ENCODE results near the gene NUFIP2.
"Not testable (repeated sequence)": the region's sequence is repeated elsewhere in the genome, so short reads cannot be mapped to it uniquely, and the experiment has no call there.

Gene NUFIP2

DNA sequence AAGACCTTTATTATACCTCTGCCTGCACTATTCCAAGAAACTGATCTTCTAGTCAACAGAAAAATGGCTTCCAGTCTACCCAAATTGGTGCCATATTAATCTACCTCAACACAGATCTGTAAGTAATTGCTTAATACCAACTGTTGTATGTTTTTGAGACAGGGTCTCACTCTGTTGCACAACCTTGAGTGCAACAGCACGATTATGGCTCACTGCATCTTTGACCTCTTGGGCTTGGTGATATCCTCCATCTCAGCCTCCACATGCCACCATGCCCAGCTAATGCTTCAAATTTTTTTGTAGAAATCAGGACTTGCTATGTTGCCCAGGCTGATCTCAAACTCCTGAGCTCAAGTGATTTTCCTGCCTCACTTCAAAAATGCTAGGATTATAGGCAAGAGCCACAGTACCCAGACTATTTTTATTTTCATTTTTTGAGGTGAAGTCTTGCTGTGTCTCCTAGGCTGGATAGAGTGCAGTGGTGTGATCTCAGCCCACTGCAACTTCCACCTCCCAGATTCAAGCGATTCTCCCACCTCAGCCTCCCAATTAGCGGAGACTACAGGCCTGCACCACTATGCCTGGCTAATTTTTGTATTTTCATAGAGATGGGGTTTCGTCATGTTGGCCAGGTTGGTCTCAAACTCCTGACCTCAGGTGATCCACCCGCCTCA is 14.4 kb downstream of the NUFIP2 start:
- no peak for DNase-seq (ENCODE audit: low read depth in 2 of 2)

DNA sequence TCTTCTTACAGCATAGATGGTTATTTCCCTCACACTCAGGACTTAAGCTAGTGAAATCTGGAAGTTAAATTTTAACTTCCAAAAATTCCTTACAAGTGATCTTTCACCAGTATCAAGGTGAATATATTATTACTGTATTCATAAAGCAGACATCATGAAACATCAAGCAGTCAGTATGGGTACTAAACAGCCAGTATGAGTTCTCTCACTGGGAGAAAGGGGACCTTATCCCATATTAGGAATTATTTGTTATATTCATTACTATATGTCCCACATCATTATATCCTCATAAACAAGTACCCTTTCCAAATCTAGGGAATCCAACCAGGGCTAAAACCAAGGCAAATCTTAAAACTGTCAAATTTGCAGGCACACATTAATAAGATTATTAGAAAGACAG is 15.3 kb downstream of the NUFIP2 start:
- no peak for DNase-seq (ENCODE audit: low read depth in 2 of 2)

DNA sequence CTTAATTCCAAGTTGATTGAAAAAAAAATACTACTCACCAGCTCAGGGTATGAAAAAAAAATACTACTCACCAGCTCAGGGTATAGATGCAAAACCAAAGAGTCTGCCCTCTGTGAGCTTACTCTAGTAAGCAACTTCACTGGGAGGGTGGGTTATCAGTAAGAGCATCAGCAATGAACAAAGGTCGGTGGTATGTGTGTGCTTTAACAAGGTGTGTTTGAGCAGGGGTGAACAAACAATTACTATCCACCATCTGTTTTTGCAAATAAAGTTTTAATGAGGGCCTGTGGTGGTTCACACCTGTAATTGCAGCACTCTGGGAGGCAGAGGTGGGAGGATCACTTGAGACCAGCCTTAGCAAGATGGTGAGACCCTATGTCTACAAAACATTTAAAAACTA is 20.0 kb downstream of the NUFIP2 start:
- no peak for DNase-seq (ENCODE audit: low read depth in 2 of 2)

DNA sequence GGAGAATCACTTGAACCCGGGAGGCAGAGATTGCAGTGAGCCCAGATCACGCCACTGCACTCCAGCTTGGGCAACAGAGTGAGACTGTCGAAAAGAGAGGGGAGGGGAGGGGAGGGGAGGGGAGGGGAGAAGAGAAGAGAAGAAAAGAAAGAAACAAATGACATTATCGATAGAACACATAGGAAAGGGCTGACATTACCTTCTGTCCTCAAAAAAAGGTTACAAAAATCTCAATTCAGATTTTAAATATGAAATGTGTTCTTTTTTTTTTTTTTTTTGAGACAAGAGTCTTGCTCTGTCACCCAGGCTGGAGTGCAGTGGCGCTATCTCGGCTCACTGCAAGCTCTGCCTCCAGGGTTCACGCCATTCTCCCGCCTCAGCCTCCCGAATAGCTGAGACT is 22.0 kb downstream of the NUFIP2 start:
- not testable (repeated sequence) for DNase-seq (ENCODE audit: low read depth in 2 of 2)

DNA sequence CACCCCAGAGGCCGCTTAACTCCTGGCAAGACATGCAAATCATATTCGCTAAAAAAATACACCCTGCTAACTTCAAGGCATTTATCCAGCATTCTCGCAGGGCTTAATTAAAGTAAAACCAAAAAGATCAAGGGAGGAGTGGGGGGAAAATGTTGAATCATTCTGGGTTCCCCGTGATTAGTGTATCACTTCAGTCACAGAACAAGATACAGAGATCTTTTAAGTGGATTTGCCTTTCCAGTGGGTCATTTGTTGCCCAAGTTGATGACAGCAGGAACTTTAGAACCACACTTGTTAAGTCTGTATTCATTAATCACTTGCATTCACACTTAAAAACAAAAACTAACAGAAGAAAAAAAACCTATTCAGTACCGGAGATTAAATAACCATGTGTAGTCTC is 30.0 kb downstream of the NUFIP2 start:
- no peak for DNase-seq (ENCODE audit: low read depth in 2 of 2)

DNA sequence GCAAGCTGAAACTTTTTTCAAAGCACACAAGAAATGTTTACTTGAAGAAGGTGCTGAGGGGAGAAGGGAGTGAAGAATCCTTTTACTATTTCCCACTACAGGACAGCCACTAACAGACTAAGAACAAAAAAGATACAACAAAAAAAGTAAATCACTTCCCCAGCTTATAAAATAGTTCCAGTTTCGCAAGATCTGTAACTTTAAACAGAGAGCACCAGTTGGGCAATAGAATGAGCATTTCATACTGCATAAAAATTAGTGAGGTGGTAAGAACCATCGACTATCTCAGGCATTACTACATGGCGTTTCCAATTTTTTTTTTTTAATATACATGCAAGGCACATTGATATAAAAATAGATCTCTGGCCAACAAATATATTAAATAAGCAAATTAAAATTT is 36.2 kb downstream of the NUFIP2 start:
- DNase-seq (ENCODE audit: low read depth in 2 of 2): no peak

DNA sequence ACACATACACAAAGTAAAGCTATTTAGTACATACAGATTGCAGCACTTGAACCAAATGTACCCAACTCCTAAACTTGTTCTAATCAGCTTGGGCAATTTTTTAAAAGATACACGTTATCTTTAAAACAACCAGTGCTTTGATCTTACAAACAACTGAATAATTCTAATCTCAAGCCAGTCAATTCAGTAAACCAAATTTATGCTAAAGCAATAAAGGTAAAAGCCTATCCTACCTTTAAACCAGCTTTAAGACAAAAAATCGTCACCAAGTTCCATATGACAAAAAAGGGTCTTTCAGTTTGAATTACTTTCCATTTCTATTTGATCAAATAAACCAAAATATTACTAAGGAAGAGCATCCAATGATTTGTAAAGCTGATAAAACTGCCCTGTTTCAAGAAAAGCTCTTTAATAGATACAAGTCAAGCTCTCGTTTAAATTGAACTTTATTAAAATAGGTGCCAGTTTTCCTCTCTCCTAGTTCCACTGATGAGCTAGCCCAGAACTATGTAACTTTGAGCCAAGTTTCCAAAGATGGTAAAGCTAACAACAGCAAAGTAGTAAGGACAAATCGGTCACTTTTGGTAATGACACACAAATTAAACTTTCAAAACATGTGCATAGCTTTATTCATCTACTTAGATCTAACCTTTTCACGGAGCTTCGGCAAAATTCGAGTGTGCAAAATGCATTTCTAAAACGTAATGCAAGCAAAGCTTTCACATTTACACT is 37.0 kb downstream of the NUFIP2 start:
- no peak for DNase-seq (ENCODE audit: low read depth in 2 of 2)

DNA sequence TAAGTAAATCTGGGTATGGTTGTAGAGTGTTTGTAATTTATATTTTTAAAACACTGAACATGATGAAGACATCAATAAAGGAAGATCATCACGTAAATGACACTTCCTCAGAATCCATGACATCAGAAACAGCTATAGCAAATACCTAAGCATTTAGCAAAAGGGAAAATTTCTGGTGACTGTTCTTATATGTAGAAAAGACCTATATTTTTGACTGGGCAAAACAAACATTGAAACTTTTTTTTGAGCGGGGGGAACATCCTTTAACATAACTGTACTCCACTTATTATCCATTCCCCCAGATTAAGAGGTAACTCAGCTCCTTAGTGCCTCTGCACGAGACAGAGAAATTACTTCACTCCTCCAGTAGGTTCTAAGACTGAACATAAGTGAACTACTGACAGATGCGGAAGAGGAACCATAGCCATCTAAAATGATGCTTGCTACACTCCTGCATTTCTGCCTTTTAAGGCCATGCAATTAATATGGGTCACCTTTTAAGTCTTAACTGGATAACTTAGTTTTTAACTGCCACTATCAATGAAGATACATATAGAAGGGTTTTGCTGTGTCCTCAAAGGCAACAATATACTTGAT is 37.9 kb downstream of the NUFIP2 start:
- DNase-seq (ENCODE audit: low read depth in 2 of 2): no peak

DNA sequence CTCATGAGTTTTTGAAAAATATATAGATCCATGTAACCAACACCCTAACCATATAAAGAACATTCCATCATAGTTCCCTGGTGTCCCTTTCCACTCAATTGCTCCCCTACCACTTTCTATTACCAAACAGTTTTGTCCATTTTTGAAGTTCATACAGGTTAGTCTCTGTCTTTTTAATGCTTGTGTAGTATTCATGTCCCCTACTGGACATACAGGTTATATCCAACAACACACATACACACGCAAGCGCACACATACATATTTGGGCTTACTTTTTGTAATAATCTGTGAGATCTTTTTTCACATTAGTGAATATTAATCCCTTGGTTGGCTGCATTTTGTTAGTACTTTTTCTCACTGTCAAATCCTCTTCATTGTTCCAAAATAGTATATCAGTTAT is 40.9 kb downstream of the NUFIP2 start:
- DNase-seq (ENCODE audit: low read depth in 2 of 2): no peak

DNA sequence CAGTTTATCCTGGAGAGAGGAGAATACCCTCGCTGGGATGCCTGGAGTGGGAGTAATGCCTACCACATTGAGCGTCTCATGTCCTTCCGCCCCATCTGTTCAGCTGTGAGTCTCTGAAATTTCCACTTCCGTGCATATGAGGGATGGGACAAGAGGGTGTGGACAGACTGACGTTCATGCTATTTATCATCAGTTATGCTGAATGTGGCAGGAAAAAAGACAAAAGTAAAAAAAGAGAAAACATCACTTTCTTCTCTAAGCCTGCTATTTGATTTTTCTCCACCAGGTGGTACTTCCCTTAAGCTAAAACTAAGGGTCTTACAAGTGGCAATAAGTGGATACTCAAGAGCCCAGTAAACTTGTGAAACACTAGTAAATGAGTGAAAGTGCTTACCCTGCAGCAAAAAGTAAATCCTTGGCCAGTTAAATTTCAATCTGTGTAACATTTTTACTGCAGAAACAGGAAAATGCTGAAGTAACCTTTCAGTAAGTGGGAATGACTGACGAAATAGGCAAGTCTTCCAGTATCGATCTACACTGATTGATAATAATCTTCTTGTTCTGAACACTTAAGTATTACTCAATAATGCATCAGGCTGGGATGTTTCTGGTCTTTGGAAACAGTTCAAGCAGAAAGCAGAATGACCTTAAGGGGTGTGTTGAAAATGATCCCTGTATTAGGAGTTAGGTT is 41.7 kb downstream of the NUFIP2 start:
- no peak for DNase-seq (ENCODE audit: low read depth in 2 of 2)

DNA sequence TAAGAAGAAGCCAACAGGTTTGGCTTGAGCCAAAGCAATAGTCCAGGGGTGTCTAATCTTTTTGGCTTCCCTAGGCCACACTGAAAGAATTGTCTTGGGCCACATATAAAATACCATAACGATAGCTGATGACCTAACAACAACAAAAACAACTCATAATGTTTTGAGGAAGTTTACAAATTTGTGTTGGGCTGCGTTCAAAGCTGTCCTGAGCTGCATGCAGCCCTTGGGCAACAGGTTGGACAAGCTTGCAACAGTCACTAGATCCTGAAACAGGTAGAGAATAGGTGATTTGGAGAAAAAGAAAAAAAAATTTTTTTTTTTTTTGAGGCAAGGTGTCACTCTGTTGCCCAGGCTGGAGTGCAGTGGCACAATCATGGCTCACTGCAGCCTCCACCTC is 42.8 kb downstream of the NUFIP2 start:
- no peak for DNase-seq (ENCODE audit: low read depth in 2 of 2)

DNA sequence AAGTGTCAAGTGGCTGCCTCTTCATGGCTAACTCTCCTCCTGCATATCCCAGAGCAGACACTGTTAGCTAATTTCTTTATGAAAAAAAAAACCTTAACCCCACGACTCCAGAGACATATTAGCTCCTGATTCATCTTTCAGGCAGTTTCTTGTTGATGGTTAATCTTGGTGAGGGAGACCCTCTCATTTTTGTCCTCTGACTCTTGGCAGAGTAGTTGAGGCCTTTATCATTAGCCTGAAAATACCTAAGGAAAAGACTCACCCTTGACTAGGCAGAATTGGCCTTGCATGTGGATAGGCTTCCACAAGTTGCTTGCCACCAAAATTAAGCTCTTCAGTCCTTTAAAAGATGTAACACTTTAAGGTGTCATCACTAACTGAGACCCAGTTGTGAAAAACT is 43.3 kb downstream of the NUFIP2 start:
- no peak for DNase-seq (ENCODE audit: low read depth in 2 of 2)

DNA sequence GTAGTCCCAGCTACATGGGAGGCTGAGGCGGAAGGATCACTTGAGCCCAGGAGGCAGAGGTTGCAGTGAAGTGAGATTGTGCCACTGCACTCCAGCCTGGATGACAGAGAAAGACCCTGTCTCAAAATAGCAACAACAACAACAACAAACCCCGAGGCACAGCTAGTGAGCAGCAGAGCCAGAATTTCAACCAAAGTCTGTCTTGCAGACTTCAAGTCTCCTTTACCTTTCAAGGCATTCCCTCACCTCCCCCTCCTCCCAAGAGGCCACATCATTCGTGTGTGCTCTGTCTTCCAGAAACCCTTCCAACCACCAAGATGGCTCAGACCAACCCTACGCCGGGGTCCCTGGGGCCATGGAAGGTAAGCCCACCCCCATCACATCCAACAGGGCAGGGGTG is 45.1 kb downstream of the NUFIP2 start:
- no peak for DNase-seq (ENCODE audit: low read depth in 2 of 2)

DNA sequence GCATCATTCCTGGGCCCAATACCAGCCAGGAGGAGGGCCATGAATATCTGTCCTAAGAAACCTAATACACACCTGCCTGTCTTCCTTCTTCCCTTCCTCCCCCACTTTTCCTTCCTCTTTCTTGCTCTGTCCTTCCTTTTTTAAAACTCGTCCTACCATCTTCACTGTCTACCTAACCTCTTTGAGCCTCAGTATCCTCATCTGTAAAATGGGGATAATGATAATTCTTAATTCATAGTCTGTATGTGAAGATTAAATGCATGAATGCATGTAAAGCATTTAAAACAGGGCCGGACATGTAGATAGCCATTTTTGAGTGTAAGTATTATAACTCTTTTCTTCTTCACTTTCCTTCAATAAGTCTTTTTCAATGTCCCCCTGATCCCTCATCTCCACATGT is 46.7 kb downstream of the NUFIP2 start:
- no peak for DNase-seq (ENCODE audit: low read depth in 2 of 2)

DNA sequence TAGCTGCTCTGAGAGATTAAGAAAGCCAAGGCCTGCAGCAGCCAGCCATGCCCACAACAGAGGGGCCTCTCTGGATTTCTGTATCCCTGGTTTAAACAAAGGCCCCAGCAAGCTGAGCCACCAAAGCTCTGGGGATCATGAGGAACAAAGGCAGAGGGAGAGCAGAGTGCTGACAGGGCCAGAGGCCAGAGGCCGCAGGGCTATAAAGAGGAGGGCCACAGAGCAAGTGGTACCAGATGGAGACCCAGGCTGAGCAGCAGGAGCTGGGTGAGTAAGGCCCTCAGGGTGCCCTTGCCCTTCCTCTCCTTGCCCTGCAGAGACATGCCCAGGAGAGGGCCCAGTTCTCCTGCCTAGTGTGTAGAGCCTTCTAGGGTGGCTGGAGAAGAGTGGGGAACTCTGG is 47.3 kb downstream of the NUFIP2 start, which contains the start of gene CRYBA1:
Gene CRYBA1, plus strand, starts transcription at position 232 of the 400 bp plus-strand sequence. Its CDS starts 5 bp downstream, at position 237.
- no peak for DNase-seq (ENCODE audit: low read depth in 2 of 2)

DNA sequence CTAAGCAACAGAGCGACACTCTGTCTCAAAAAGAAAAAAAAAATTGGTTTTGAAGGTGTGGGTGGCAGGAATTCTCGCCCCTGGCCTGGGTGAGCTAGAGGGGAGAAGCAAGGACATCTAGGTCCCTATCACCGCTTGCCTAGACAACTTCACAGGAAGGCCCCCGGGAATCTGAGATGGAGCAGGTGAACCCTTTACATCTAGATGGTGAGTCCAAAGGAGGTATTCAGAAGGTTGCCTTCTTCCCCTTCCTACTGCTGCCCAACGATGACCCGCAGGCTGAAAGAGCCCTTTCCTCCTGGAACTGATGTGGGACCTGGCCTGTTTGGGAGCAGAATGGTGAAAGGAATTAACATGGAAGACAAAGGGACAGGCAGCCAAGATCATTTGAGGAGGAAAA is 48.5 kb downstream of the NUFIP2 start:
- DNase-seq (ENCODE audit: low read depth in 2 of 2): no peak

DNA sequence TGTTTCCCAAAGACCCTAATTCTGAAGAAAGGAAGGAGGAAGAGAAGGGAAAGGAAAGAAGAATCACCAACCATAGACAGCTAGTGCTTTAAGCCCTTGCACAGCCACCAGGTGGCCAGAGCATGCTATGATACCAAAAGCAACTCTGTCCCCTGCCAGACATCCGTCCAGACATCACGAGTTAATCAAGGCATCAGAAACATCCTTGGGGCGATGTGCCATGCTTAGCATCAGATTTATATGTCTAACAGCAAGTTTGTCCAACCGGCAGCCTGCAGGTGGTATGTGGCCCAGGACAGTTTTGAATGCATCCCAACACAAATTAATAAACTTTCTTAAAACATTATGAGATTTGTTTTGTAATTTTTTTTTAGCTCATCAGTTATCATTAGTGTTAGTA is 50.2 kb downstream of the NUFIP2 start:
- no peak for DNase-seq (ENCODE audit: low read depth in 2 of 2)

DNA sequence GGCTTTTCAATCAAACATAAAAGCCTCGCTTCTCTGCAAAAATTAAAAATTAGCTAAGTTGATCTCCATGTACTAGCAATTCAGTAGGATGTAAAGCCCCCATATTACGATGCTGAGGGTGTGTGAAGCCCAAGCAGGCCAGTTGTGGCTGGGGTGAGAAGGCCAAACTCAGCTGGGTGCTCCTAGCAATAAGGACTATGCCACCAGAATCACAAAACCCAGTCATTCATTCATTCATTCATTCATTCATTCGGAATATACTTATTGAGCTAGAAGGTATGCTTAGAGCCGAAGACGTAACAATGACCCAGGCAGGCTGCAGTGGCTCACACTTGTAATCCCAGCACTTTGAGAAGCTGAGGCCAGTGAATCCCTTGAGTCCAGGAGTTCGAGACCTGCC is 51.2 kb downstream of the NUFIP2 start:
- no peak for DNase-seq (ENCODE audit: low read depth in 2 of 2)

DNA sequence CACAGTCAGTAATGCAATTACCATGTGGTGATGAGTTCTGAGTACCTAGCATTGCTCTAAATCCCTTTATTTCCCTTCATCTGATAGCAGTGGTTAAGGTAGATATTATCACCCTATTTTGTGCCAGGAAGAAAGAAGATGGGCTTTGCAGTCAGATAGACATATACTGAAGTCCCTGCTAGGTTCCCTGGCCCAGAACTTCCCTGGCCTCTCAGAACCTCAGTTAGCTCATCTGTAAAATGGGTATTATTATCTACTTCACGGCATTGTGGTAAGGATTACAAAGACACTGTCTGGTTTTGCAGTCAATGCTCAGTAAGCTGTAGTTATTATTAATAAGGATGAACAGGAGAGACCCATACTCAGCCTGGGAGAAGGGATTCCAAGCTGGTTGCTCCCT is 51.9 kb downstream of the NUFIP2 start:
- no peak for DNase-seq (ENCODE audit: low read depth in 2 of 2)

DNA sequence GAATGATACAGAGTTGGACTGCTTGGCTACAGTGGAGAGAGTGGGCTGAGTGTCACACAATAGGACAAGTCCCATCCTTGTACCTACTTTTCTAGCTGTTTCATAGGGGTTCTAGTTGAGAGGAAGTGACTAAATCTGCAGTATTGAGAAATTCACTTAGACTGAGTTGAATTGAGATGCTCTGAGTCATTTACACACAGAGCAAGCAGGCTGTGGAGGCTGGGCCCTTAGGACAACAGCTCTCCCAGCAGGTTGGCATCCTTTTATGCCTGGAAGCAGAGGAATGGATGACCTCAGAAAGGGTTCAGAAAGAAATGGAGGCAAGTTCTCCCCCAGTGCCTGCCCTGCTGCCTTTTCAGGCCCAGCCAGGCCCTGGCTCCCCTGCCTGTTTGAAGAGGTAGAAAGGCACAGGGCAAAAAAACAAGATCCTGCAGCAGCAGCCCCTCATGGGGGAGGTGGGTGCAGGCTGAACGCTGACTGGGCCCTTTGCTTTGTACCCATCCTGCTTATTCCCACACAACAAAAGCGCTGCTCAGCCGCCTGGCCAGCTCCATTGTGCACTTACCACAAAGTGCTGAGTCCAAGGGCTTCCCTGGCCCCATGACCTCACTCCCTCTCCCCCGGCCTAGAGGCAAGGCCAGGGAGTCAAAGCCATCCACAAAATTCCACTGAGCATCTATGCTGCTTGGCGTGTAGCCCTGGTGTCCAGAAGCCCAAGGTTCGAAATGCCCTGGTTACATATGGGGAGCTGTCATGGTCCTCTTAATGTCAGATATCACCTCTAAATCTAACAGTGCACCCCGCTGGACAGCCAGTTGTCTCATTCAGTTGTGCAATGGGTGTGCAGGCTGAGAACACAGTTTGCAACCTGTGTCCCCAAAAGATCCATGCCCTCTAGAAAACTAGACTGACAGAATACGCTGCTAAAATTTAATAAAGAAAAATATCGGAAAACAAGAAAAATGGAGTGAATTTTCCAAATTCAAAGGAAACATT is 52.7 kb downstream of the NUFIP2 start:
- no peak for DNase-seq (ENCODE audit: low read depth in 2 of 2)

DNA sequence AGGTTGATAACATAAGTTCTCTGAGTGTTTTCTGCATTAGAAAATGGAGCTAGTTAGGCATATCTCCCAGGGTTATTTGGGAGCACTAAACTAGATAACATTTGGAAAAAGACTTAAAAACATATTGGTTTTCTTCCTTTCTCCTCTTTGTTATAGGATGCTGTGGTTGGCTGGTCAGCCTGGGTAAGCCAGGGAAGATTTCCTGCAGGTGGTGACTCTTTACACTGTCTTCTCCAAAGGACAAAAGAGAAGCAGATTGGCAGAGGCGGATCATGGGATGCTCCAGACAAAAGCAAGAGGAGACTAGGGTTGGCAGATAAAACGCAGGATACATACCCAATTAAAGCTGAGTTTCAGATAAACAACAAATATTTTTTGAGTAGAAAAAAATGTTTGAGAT is 53.5 kb downstream of the NUFIP2 start:
- DNase-seq (ENCODE audit: low read depth in 2 of 2): no peak

Measured in stimulated activated CD4-positive, alpha-beta T cell treated with anti-CD3 and anti-CD28 coated beads, Interleukin-1b, Interleukin-23, amount 100 ng/mL, for 1 hour (primary cell).